ENCODE data around the gene SNRNP25.

SNRNP25 gene

DNA sequence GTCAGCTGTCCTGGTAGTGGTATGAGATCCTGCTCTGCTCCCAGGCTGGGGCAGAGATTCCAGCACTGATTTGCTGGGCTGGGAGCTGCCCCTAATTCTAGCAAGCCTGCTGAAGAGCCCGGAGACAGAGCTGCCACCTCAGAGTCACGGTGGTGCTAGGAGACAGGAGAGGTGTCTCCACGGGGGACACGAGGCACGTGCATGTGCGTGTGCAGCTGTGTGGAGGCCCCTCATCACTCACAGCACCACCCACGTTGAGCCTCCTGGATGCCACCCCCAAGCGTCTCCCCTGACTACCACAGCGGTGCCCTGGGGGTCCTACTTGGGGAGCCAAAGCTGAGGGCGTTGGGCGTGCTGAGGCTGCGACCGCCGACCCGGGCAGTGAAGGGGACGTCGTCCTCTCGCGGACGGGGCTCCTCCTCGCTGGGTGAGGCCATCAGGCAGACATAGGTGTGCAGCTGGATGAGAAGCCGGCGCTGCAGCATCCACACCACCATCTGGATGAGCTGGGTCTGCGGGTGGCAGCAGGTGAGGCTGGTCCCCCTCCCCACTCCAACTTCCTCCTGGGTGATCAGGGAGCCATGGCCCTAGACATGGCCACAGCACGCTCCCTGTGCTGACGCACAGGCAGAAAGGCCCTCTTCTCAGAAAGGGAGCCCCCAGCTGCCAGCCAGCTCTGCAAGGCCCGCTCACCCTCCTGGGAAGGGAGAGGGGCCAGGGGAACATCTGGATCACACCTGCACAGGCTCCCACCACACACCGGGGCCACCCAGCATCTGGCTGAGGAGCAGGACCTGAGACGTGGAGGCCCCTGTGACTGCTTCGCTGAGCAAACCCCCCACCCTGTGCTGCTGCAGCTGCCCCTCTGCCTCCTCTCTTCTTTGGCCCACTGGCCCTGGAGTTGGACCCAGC lies 36.0 kb downstream of the SNRNP25 start:
- Histone ChIP-seq H3K27ac (ENCODE audit: insufficient read depth, low read length, poor library complexity, severe bottlenecking) (no peak overlapping the region), H3K4me1 (ENCODE audit: control insufficient read depth, insufficient read depth, low read length, poor library complexity, severe bottlenecking) (peaks cover 6% of the 10 kb centered on the region), H3K36me3 (ENCODE audit: control insufficient read depth, insufficient read depth, low read length) (peaks cover 23% of the 10 kb centered on the region), H3K27me3 (replicated peaks; ENCODE audit: control insufficient read depth, insufficient read depth, low read length, poor library complexity, severe bottlenecking) (no peaks in the 10 kb centered on the region), H3K4me3 (ENCODE audit: insufficient read depth, low read depth, low read length, poor library complexity, severe bottlenecking) (no peak overlapping the region), H3K9me3 (ENCODE audit: control insufficient read depth, low read length) (no peaks in the 10 kb centered on the region)
- DNase-seq: no peak

DNA sequence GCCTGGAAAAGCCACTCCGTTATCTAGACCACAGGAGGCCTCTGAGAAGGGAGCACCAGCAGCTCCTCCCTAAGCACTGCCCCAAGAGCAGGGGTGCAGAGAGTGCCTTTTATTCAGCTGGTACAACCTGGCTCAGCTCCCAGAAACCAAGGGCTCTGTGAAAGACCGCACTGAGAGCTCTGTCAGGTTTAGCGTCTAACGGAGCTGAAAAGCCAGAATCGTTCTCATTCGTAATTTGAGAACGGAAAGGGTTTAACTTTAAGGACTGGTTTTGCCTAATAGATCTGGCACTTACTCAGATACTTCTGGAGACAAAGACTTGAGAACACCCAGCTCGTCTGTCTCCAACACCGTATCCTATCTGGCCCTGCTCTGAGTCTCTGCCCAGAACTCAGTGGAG lies 37.9 kb downstream of the SNRNP25 start:
- Histone ChIP-seq H3K27me3 (replicated peaks; ENCODE audit: control insufficient read depth, insufficient read depth, low read length, poor library complexity, severe bottlenecking) (no peaks in the 10 kb centered on the region), H3K27ac (ENCODE audit: insufficient read depth, low read length, poor library complexity, severe bottlenecking) (no peak overlapping the region), H3K4me3 (ENCODE audit: insufficient read depth, low read depth, low read length, poor library complexity, severe bottlenecking) (no peak overlapping the region), H3K9me3 (ENCODE audit: control insufficient read depth, low read length) (no peaks in the 10 kb centered on the region), H3K4me1 (ENCODE audit: control insufficient read depth, insufficient read depth, low read length, poor library complexity, severe bottlenecking) (no peaks in the 10 kb centered on the region), H3K36me3 (ENCODE audit: control insufficient read depth, insufficient read depth, low read length) (peaks cover 17% of the 10 kb centered on the region)
- no peak for DNase-seq

DNA sequence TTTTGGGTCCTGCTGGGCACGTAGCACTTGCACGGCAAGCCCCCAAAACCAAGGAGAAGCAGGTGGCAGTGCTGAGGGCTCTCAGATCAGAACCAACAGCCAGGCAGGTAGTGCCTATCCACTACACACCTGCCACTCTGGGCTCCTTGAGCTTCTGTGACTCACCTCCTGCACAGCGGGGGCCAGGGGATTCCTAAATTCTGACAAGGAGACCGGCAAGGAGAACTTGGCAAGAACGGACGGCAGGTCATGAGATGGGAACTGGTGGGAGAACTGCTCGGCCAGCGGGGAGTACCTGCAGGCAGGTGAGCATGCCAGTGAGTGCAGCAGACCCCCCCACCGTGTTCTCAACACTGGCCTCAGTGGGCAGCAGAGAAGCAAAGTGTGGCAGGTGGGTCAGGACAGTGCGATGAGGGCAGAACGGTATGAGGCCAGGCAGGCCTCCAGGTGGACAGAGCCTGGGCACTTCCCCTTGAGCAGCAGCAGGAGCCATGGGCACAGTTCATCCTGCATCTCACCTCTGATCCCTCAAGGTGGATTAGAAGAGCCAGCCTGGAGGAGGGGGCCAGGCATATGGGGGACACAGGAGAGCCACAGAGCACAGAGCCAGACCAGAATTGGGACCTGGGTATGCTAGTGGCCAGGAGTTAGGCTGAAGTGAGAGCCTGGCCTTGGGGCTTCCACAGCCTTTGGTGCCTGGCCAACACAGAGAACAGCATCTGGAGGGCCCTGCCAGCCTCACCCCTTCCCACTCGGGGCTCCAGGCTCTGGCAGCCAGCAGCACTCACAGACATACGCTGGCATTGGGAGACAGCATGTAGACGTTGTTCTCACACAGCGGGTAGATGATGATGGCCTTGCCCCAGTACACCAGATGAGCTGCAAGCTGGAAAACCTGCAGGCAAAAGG lies 39.1 kb downstream of the SNRNP25 start:
- DNase-seq: no peak
- Histone ChIP-seq H3K27ac (ENCODE audit: insufficient read depth, low read length, poor library complexity, severe bottlenecking) (no peak overlapping the region), H3K4me1 (ENCODE audit: control insufficient read depth, insufficient read depth, low read length, poor library complexity, severe bottlenecking) (no peaks in the 10 kb centered on the region), H3K4me3 (ENCODE audit: insufficient read depth, low read depth, low read length, poor library complexity, severe bottlenecking) (no peak overlapping the region), H3K36me3 (ENCODE audit: control insufficient read depth, insufficient read depth, low read length) (peaks cover 16% of the 10 kb centered on the region), H3K9me3 (ENCODE audit: control insufficient read depth, low read length) (no peaks in the 10 kb centered on the region), H3K27me3 (replicated peaks; ENCODE audit: control insufficient read depth, insufficient read depth, low read length, poor library complexity, severe bottlenecking) (no peaks in the 10 kb centered on the region)

GRCh38 chr16:94918-95265 lies 41.3 kb downstream of the SNRNP25 start:
- Histone ChIP-seq H3K9me3 (ENCODE audit: control insufficient read depth, low read length) (no peaks in the 10 kb centered on the region), H3K4me1 (ENCODE audit: control insufficient read depth, insufficient read depth, low read length, poor library complexity, severe bottlenecking) (no peaks in the 10 kb centered on the region), H3K36me3 (ENCODE audit: control insufficient read depth, insufficient read depth, low read length) (no peaks in the 10 kb centered on the region), H3K27me3 (replicated peaks; ENCODE audit: control insufficient read depth, insufficient read depth, low read length, poor library complexity, severe bottlenecking) (no peaks in the 10 kb centered on the region), H3K4me3 (ENCODE audit: insufficient read depth, low read depth, low read length, poor library complexity, severe bottlenecking) (no peak overlapping the region), H3K27ac (ENCODE audit: insufficient read depth, low read length, poor library complexity, severe bottlenecking) (no peak overlapping the region)
- DNase-seq: no peak

- Histone ChIP-seq H3K4me1 (ENCODE audit: control insufficient read depth, insufficient read depth, low read length, poor library complexity, severe bottlenecking) (no peaks in the 10 kb centered on the region), H3K27ac (ENCODE audit: insufficient read depth, low read length, poor library complexity, severe bottlenecking) (no peak overlapping the region), H3K27me3 (replicated peaks; ENCODE audit: control insufficient read depth, insufficient read depth, low read length, poor library complexity, severe bottlenecking) (no peaks in the 10 kb centered on the region), H3K36me3 (ENCODE audit: control insufficient read depth, insufficient read depth, low read length) (no peaks in the 10 kb centered on the region), H3K9me3 (ENCODE audit: control insufficient read depth, low read length) (no peaks in the 10 kb centered on the region), H3K4me3 (ENCODE audit: insufficient read depth, low read depth, low read length, poor library complexity, severe bottlenecking) (no peak overlapping the region)
- DNase-seq: peak; percentile 79 to 83 (median 82)
Measured at GRCh38 chr16:96935-97381, 43.3 kb downstream of the SNRNP25 start.

GRCh38 chr16:97822-98221 lies 44.2 kb downstream of the SNRNP25 start:
- no peak for DNase-seq
- no peaks in the 10 kb centered on the region for H3K27me3 ChIP-seq (replicated peaks; ENCODE audit: control insufficient read depth, insufficient read depth, low read length, poor library complexity, severe bottlenecking)

DNA sequence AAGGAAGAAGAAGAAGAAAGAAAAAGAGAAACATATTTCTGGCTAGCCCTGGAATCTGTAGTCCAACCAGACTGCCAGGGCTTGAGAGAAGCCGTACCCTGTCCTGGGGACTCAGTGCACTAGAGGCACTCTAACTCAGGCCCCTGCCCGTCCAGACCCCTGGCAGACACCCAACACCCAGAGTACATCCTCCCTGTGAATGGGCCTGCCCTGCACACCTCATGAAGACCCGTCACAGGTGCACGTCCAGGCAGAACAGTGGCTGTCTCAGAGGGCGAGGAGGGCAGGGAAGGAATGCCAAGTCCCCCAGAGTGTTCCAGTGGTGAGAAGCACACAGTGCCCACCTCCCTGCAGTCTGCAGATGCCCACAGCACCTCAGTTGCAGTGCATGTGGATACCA lies 47.4 kb downstream of the SNRNP25 start:
- peaks cover 5% of the 10 kb centered on the region for H3K36me3 ChIP-seq (ENCODE audit: control insufficient read depth, insufficient read depth, low read length)

More at GRCh38 chr16:97822-98221, 44.2 kb downstream of the SNRNP25 start:
- no peak overlapping the region for H3K27ac ChIP-seq (ENCODE audit: insufficient read depth, low read length, poor library complexity, severe bottlenecking)
- H3K36me3 ChIP-seq (ENCODE audit: control insufficient read depth, insufficient read depth, low read length): no peaks in the 10 kb centered on the region
- no peak overlapping the region for H3K4me3 ChIP-seq (ENCODE audit: insufficient read depth, low read depth, low read length, poor library complexity, severe bottlenecking)
- no peaks in the 10 kb centered on the region for H3K4me1 ChIP-seq (ENCODE audit: control insufficient read depth, insufficient read depth, low read length, poor library complexity, severe bottlenecking)
- no peaks in the 10 kb centered on the region for H3K9me3 ChIP-seq (ENCODE audit: control insufficient read depth, low read length)

DNA sequence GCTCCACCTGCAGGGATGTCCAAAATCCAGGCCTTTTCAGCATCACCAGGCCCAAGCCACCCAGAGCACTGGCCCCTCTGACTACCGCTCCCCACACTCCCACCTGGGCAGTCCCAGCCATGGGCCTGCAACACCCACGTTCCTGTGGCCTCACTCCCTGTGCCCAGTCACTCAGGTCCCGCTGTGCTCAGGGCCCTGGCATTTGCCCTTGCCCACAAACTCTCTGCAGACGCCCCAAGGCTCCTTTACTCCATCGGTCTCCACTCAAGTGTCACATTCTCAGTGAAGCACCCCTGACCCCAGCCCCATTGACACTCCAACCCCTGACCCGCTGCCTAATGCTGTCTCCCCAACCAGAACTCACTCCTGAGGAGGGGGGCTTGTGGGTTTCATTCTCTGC lies 48.0 kb downstream of the SNRNP25 start:
- no peak overlapping the region for H3K4me3 ChIP-seq (ENCODE audit: insufficient read depth, low read depth, low read length, poor library complexity, severe bottlenecking)
- peaks cover 5% of the 10 kb centered on the region for H3K36me3 ChIP-seq (ENCODE audit: control insufficient read depth, insufficient read depth, low read length)
- no peaks in the 10 kb centered on the region for H3K4me1 ChIP-seq (ENCODE audit: control insufficient read depth, insufficient read depth, low read length, poor library complexity, severe bottlenecking)
- no peak overlapping the region for H3K27ac ChIP-seq (ENCODE audit: insufficient read depth, low read length, poor library complexity, severe bottlenecking)
- no peaks in the 10 kb centered on the region for H3K27me3 ChIP-seq (replicated peaks; ENCODE audit: control insufficient read depth, insufficient read depth, low read length, poor library complexity, severe bottlenecking)
- H3K9me3 ChIP-seq (ENCODE audit: control insufficient read depth, low read length): no peaks in the 10 kb centered on the region
- DNase-seq: no peak

More for the DNA sequence above, 47.4 kb downstream of the SNRNP25 start:
- no peak overlapping the region for H3K4me3 ChIP-seq (ENCODE audit: insufficient read depth, low read depth, low read length, poor library complexity, severe bottlenecking)
- no peaks in the 10 kb centered on the region for H3K4me1 ChIP-seq (ENCODE audit: control insufficient read depth, insufficient read depth, low read length, poor library complexity, severe bottlenecking)
- H3K27me3 ChIP-seq (replicated peaks; ENCODE audit: control insufficient read depth, insufficient read depth, low read length, poor library complexity, severe bottlenecking): no peaks in the 10 kb centered on the region
- no peaks in the 10 kb centered on the region for H3K9me3 ChIP-seq (ENCODE audit: control insufficient read depth, low read length)
- H3K27ac ChIP-seq (ENCODE audit: insufficient read depth, low read length, poor library complexity, severe bottlenecking): no peak overlapping the region
- no peak for DNase-seq

- Histone ChIP-seq H3K9me3 (ENCODE audit: control insufficient read depth, low read length) (no peaks in the 10 kb centered on the region), H3K27ac (ENCODE audit: insufficient read depth, low read length, poor library complexity, severe bottlenecking) (no peak overlapping the region), H3K27me3 (replicated peaks; ENCODE audit: control insufficient read depth, insufficient read depth, low read length, poor library complexity, severe bottlenecking) (no peaks in the 10 kb centered on the region), H3K4me3 (ENCODE audit: insufficient read depth, low read depth, low read length, poor library complexity, severe bottlenecking) (no peak overlapping the region), H3K36me3 (ENCODE audit: control insufficient read depth, insufficient read depth, low read length) (peaks cover 5% of the 10 kb centered on the region), H3K4me1 (ENCODE audit: control insufficient read depth, insufficient read depth, low read length, poor library complexity, severe bottlenecking) (no peaks in the 10 kb centered on the region)
- no peak for DNase-seq
Measured at GRCh38 chr16:102060-102855, 48.6 kb downstream of the SNRNP25 start.

Data from effector memory CD4-positive, alpha-beta T cell (primary cell).